Fibroblast of villous mesenchyme (primary cell): ENCODE measurements around the gene MAB21L1. TPM values are rescaled to one million over a fixed set of nuclear protein-coding genes. Genes with fewer than 3 reads are reported as not detected.

Experiments
- DNase-seq: peaks from one replicate; pipeline ENCODE4 v3.0.0-alpha.2; 2010; ENCODE audit warnings: low read depth
- H3K4me3 ChIP-seq: 2 replicates; pipeline ENCODE4 v1.5.1; 2011; ENCODE audit warnings: low read depth, mild to moderate bottlenecking, low read length
- CTCF ChIP-seq: IDR thresholded peaks from 2 replicates; pipeline ENCODE4 v1.5.1; 2012; ENCODE audit warnings: low read depth, mild to moderate bottlenecking, low read length; ENCODE audit not compliant: insufficient read depth
- total RNA-seq: library from RNA; depleted of rRNA; stranded (reverse); fragments of >200 nt; gene quantifications from 2 replicates; pipeline ENCODE4 v1.2.3, GENCODE V29; 2012

MAB21L1 gene
- total RNA-seq, 1 donor, result under 0.01 TPM

- TF ChIP-seq CTCF, result no peak
- peak overlapping the region; percentile 40 for H3K4me3 ChIP-seq
- no peak for DNase-seq
These were observed 5.5 kb downstream of the MAB21L1 start for GRCh38 chr13:35470671-35471661.

- H3K4me3 ChIP-seq, result no peak overlapping the region
- TF ChIP-seq CTCF, result no peak
- DNase-seq, result no peak
These were observed 6.5 kb downstream of the MAB21L1 start for GRCh38 chr13:35469806-35470525.

GRCh38 chr13:35468195-35468594 is 8.3 kb downstream of the MAB21L1 start:
- no peak overlapping the region for H3K4me3 ChIP-seq
- no peak for TF ChIP-seq CTCF
- DNase-seq, result no peak

- no peak overlapping the region for H3K4me3 ChIP-seq
- no peak for TF ChIP-seq CTCF
- no peak for DNase-seq
These were observed 11.1 kb downstream of the MAB21L1 start for GRCh38 chr13:35465371-35465770.

GRCh38 chr13:35460061-35460460 is 16.4 kb downstream of the MAB21L1 start:
- no peak for DNase-seq
- TF ChIP-seq CTCF, result no peak
- no peak overlapping the region for H3K4me3 ChIP-seq

GRCh38 chr13:35457258-35457657 is 19.2 kb downstream of the MAB21L1 start:
- no peak overlapping the region for H3K4me3 ChIP-seq
- no peak for TF ChIP-seq CTCF
- DNase-seq, result no peak
